HCT116 (cell line): ENCODE results near the gene CABLES1. TPM values are rescaled to one million over a fixed set of nuclear protein-coding genes. Genes with fewer than 3 reads are reported as not detected.

Source experiments
- ATAC-seq: fragments of 200-7000 bp; cut with Tn5 transposase; 2 replicates; pipeline ENCODE4 v1.9.1; 2020; ENCODE audit warnings: mild to moderate bottlenecking, moderate library complexity
- BruUV-seq: library from RNA; stranded (reverse); fragments of 400-500 nt; replicated peaks from 2 replicates; lab custom pipeline; 2021; lab: Mats Ljungman, UMichigan
- CTCF ChIA-PET: fragments of 300-600 bp; sonication (Branson Sonifier 250); formaldehyde crosslinking; loops from one replicate; lab custom pipeline; 2021; ENCODE audit warnings: antibody characterized with exemption; lab: Charles Lee
- POLR2A ChIA-PET: fragments of 300-600, 350-600 bp; sonication (Branson Sonifier 250); formaldehyde crosslinking; loops from one replicate; lab custom pipeline; 2021; ENCODE audit warnings: antibody characterized with exemption; lab: Charles Lee
- RAD21 ChIA-PET, 2 experiments: fragments of 300-600 bp; sonication (Branson Sonifier 250); formaldehyde crosslinking; loops; one replicate each; lab custom pipeline; 2023; ENCODE audit warnings: low total read pairs in 2 of 2; ENCODE audit not compliant: uncharacterized antibody in 2 of 2, unreplicated experiment in 2 of 2, low non-redundant PET in 1 of 2; lab: Charles Lee
- DNase-seq: peaks from one replicate; pipeline ENCODE4 v3.0.0-alpha.2; 2010; ENCODE audit warnings: low read depth, low spot score
- H2AFZ ChIP-seq: fragments of 200-600 bp; shearing (Covaris generic), sonication (generic); 2 replicates; pipeline ENCODE4 v1.6.1; 2017; ENCODE audit warnings: low read depth, mixed run types, mixed read lengths, antibody characterized with exemption, low read length; ENCODE audit not compliant: poor library complexity, severe bottlenecking
- H3K27ac ChIP-seq: 2 replicates; pipeline ENCODE4 v1.5.1; 2012; ENCODE audit warnings: low read depth, low read length
- H3K27me3 ChIP-seq: fragments of 200-600 bp; sonication (generic); 2 replicates; pipeline ENCODE4 v1.6.1; 2016; ENCODE audit warnings: mixed run types, low read length, mixed read lengths; ENCODE audit not compliant: insufficient read depth
- H3K36me3 ChIP-seq, 2 experiments: fragments of 200-500 bp in 1 of 2; fragments of 200-600 bp in 1 of 2; sonication (Bioruptor generic) in 1 of 2; sonication (generic) in 1 of 2; 2 replicates each; pipeline versions ENCODE4 v1.5.1 to v1.6.1; 2014 to 2016; ENCODE audit warnings: low read length in 2 of 2, inconsistent platforms in 1 of 2, mixed read lengths in 1 of 2, mixed run types in 1 of 2; ENCODE audit not compliant: insufficient read depth in 2 of 2, control insufficient read depth in 1 of 2
- H3K4me1 ChIP-seq, 2 experiments: fragments of 200-600 bp in 1 of 2; sonication (generic) in 1 of 2; 2 replicates each; pipeline versions ENCODE4 v1.5.1 to v1.6.1; 2012 to 2017; ENCODE audit warnings: low read length in 2 of 2, inconsistent platforms in 1 of 2, mild to moderate bottlenecking in 1 of 2, mixed read lengths in 1 of 2, mixed run types in 1 of 2, moderate library complexity in 1 of 2; ENCODE audit not compliant: insufficient read depth in 2 of 2, control insufficient read depth in 1 of 2
- H3K4me2 ChIP-seq: fragments of 200-600 bp; sonication (generic); 2 replicates; pipeline ENCODE4 v1.6.1; 2017; ENCODE audit warnings: mixed run types, low read length, mixed read lengths
- H3K4me3 ChIP-seq, 2 experiments: fragments of 200-600 bp in 1 of 2; sonication (generic) in 1 of 2; replicated peaks in 1 of 2; 2 replicates each; pipeline ENCODE4 v1.5.1; 2011 to 2016; ENCODE audit warnings: low read length in 2 of 2, control low read depth in 1 of 2, low read depth in 1 of 2, mild to moderate bottlenecking in 1 of 2, mixed read lengths in 1 of 2, mixed run types in 1 of 2
- H3K79me2 ChIP-seq: fragments of 200-600 bp; sonication (generic); 2 replicates; pipeline ENCODE4 v1.6.1; 2017; ENCODE audit warnings: mild to moderate bottlenecking, mixed run types, low read length, moderate library complexity, mixed read lengths; ENCODE audit not compliant: insufficient read depth
- H3K9ac ChIP-seq: fragments of 200-600 bp; sonication (generic); 2 replicates; pipeline ENCODE4 v1.6.1; 2016; ENCODE audit warnings: low read length, mixed read lengths
- H3K9me2 ChIP-seq: fragments of 200-600 bp; sonication (generic), shearing (Covaris generic); 2 replicates; pipeline ENCODE4 v1.6.1; 2017; ENCODE audit warnings: mixed run types, mild to moderate bottlenecking, moderate library complexity; ENCODE audit not compliant: insufficient read depth
- H3K9me3 ChIP-seq, 2 experiments: fragments of 200-500 bp in 1 of 2; fragments of 200-600 bp in 1 of 2; sonication (Bioruptor generic) in 1 of 2; sonication (generic) in 1 of 2; 2 replicates each; pipeline ENCODE4 v1.6.1; 2014 to 2017; ENCODE audit warnings: low read length in 2 of 2, mixed read lengths in 2 of 2, inconsistent platforms in 1 of 2, low read depth in 1 of 2, mild to moderate bottlenecking in 1 of 2, mixed run types in 1 of 2, moderate library complexity in 1 of 2; ENCODE audit not compliant: control insufficient read depth in 1 of 2, insufficient read depth in 1 of 2
- H4K20me1 ChIP-seq: fragments of 200-600 bp; sonication (generic), shearing (Covaris generic); 2 replicates; pipeline ENCODE4 v1.6.1; 2017; ENCODE audit warnings: mixed run types, mild to moderate bottlenecking, moderate library complexity; ENCODE audit not compliant: insufficient read depth
- ATF3 ChIP-seq: IDR thresholded peaks from 2 replicates; pipeline ENCODE4 v1.6.1; 2012
- CBX3 ChIP-seq: IDR thresholded peaks from 2 replicates; pipeline ENCODE4 v1.6.1; 2012; ENCODE audit warnings: low read depth
- CEBPB ChIP-seq: IDR thresholded peaks from 2 replicates; pipeline ENCODE4 v1.6.1; 2012; ENCODE audit warnings: low read depth
- EGR1 ChIP-seq: IDR thresholded peaks from 2 replicates; pipeline ENCODE4 v1.6.1; 2012; ENCODE audit warnings: low read depth
- ELF1 ChIP-seq: IDR thresholded peaks from 2 replicates; pipeline ENCODE4 v1.6.1; 2012; ENCODE audit warnings: low read depth, borderline replicate concordance
- EZH2phosphoT487 ChIP-seq: fragments of 200-600 bp; IDR thresholded peaks from 2 replicates; pipeline ENCODE4 v1.6.1; 2018; ENCODE audit warnings: antibody characterized with exemption, borderline replicate concordance
- FOSL1 ChIP-seq: IDR thresholded peaks from 2 replicates; pipeline ENCODE4 v1.6.1; 2012; ENCODE audit warnings: low read depth
- JUND ChIP-seq: IDR thresholded peaks from 2 replicates; pipeline ENCODE4 v1.6.1; 2012
- POLR2A ChIP-seq: IDR thresholded peaks from 2 replicates; pipeline ENCODE4 v1.7.0; 2011; ENCODE audit warnings: borderline replicate concordance; ENCODE audit not compliant: insufficient read depth, insufficient read length; ENCODE audit errors: extremely low read depth
- POLR2AphosphoS5 ChIP-seq: IDR thresholded peaks from 2 replicates; pipeline ENCODE4 v1.6.1; 2011; ENCODE audit warnings: mild to moderate bottlenecking, low read depth, low read length, moderate library complexity
- RAD21 ChIP-seq: IDR thresholded peaks from 2 replicates; pipeline ENCODE4 v1.6.1; 2012; ENCODE audit warnings: low read depth, mild to moderate bottlenecking
- REST ChIP-seq: IDR thresholded peaks from 2 replicates; pipeline ENCODE4 v1.6.1; 2012; ENCODE audit warnings: low read depth
- SIN3A ChIP-seq: IDR thresholded peaks from 2 replicates; pipeline ENCODE4 v1.6.1; 2012; ENCODE audit warnings: low read depth
- SP1 ChIP-seq: IDR thresholded peaks from 2 replicates; pipeline ENCODE4 v1.6.1; 2012; ENCODE audit warnings: low read depth
- SRF ChIP-seq: IDR thresholded peaks from 2 replicates; pipeline ENCODE4 v1.6.1; 2012; ENCODE audit warnings: low read depth
- YY1 ChIP-seq: IDR thresholded peaks from 2 replicates; pipeline ENCODE4 v1.6.1; 2011; ENCODE audit warnings: low read length, low read depth, moderate library complexity, mild to moderate bottlenecking; ENCODE audit not compliant: insufficient replicate concordance; ENCODE audit errors: extremely low read depth
- ZBTB33 ChIP-seq: IDR thresholded peaks from 2 replicates; pipeline ENCODE4 v1.6.1; 2011; ENCODE audit warnings: mild to moderate bottlenecking, low read length, moderate library complexity; ENCODE audit not compliant: insufficient replicate concordance; ENCODE audit errors: extremely low read depth
- intact Hi-C: fragments of 100-400 bp; cut with micrococcal nuclease; formaldehyde crosslinking; loops from 2 replicates; pipeline ENCODE4 v1.10.0; 2022
- total RNA-seq: library from RNA; stranded (reverse); gene quantifications from one replicate; pipeline ENCODE4 v1.2.1, GENCODE V29; 2021; ENCODE audit not compliant: unreplicated experiment
- TF ChIP-seq, protein P1 (sequence below), 3 experiments: fragments of 200-600 bp in 1 of 3; sonication (generic) in 1 of 3; IDR thresholded peaks in 2 of 3; conservative IDR thresholded peaks in 1 of 3; 2 replicates each; pipeline ENCODE4 v1.5.1; 2012 to 2017; ENCODE audit warnings: low read depth in 2 of 3, low read length in 2 of 3, antibody characterized with exemption in 1 of 3, borderline replicate concordance in 1 of 3, control low read depth in 1 of 3, mild to moderate bottlenecking in 1 of 3, mixed read lengths in 1 of 3, mixed run types in 1 of 3, moderate library complexity in 1 of 3; ENCODE audit not compliant: insufficient read depth in 1 of 3
- TF ChIP-seq, protein P2 (sequence below): IDR thresholded peaks from 2 replicates; pipeline ENCODE4 v1.6.1; 2012

Gene CABLES1
- total RNA-seq, 1 experiment from 2014 or later: 7.7 TPM

GRCh38 chr18:23163786-23164533 is 28.7 kb downstream of the CABLES1 start:
- Histone ChIP-seq H3K4me1 (no peaks in the 10 kb centered on the region), H3K9me3 (no peaks in the 10 kb centered on the region), H3K79me2 (no peaks in the 10 kb centered on the region), H2AFZ (no peak overlapping the region), H3K27ac (no peak overlapping the region), H3K36me3 (no peaks in the 10 kb centered on the region), H4K20me1 (no peaks in the 10 kb centered on the region), H3K4me3 (no peak overlapping the region), H3K27me3 (no peaks in the 10 kb centered on the region), H3K4me2 (no peak overlapping the region), H3K9me2 (no peaks in the 10 kb centered on the region), H3K9ac (no peak overlapping the region)
- no peak for DNase-seq
- ChIA-PET CTCF (no interaction called here), RAD21 (no interaction called here), POLR2A (no interaction called here)
- ATAC-seq: no peak
- BruUV-seq: no TSS peak
- no peak for TF ChIP-seq RAD21
- TF ChIP-seq ZBTB33: no peak
- TF ChIP-seq SRF: no peak
- TF ChIP-seq FOSL1: no peak
- TF ChIP-seq CEBPB: no peak
- TF ChIP-seq JUND: no peak
- TF ChIP-seq ELF1: no peak
- TF ChIP-seq, protein P1, sequence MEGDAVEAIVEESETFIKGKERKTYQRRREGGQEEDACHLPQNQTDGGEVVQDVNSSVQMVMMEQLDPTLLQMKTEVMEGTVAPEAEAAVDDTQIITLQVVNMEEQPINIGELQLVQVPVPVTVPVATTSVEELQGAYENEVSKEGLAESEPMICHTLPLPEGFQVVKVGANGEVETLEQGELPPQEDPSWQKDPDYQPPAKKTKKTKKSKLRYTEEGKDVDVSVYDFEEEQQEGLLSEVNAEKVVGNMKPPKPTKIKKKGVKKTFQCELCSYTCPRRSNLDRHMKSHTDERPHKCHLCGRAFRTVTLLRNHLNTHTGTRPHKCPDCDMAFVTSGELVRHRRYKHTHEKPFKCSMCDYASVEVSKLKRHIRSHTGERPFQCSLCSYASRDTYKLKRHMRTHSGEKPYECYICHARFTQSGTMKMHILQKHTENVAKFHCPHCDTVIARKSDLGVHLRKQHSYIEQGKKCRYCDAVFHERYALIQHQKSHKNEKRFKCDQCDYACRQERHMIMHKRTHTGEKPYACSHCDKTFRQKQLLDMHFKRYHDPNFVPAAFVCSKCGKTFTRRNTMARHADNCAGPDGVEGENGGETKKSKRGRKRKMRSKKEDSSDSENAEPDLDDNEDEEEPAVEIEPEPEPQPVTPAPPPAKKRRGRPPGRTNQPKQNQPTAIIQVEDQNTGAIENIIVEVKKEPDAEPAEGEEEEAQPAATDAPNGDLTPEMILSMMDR (IDR thresholded peaks at IDR 0.05 in 2 of 3, conservative IDR thresholded peaks at IDR 0.05 in 1 of 3; ENCODE audit: borderline replicate concordance in 1 of 3, insufficient read depth in 1 of 3, low read depth in 2 of 3, low read length in 2 of 3): no peak
- TF ChIP-seq ATF3: no peak
- no peak for TF ChIP-seq SP1
- no peak for TF ChIP-seq YY1
- no peak for TF ChIP-seq SIN3A
- TF ChIP-seq POLR2A: no peak
- TF ChIP-seq CBX3: no peak
- TF ChIP-seq, protein P2, sequence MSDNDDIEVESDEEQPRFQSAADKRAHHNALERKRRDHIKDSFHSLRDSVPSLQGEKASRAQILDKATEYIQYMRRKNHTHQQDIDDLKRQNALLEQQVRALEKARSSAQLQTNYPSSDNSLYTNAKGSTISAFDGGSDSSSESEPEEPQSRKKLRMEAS: no peak
- no peak for TF ChIP-seq EGR1
- TF ChIP-seq POLR2AphosphoS5: no peak
- no peak for TF ChIP-seq EZH2phosphoT487
- TF ChIP-seq REST: no peak
- intact Hi-C loops: no loop called here
